Omental fat pad (tissue), 4 donors: Measurements from ENCODE around the gene TP63. TPM values are rescaled to one million over a fixed set of nuclear protein-coding genes. Genes with fewer than 3 reads are reported as not detected.
"Not testable (repeated sequence)": the region's sequence is repeated elsewhere in the genome, so short reads cannot be mapped to it uniquely, and the experiment has no call there.

Experiments used
- ATAC-seq: fragments of 150-250 bp; one replicate; pipeline ENCODE4 v1.9.1; 2016; ENCODE audit warnings: mild to moderate bottlenecking, moderate library complexity; ENCODE audit not compliant: low FRiP score
- DNase-seq: peaks from one replicate; pipeline ENCODE4 v3.0.0-alpha.2; 2019; ENCODE audit warnings: low spot score
- total RNA-seq, 4 donors: library from RNA; depleted of rRNA; stranded (reverse); fragments of >200 nt; gene quantifications; one replicate each; pipeline ENCODE4 v1.1.0, GENCODE V29; 2016
- TF ChIP-seq, protein P1 (sequence below), 3 donors: fragments of 450-650 bp; IDR thresholded peaks; one replicate each; pipeline ENCODE4 v1.5.1; 2016 to 2017; ENCODE audit warnings: antibody characterized with exemption in 3 of 3, mild to moderate bottlenecking in 3 of 3, moderate library complexity in 2 of 3

TP63 gene
- total RNA-seq, 4 donors from 2014 or later: 0.19 to 0.24 TPM; not detected in 2

GRCh38 chr3:189605717-189606116, 25.5 kb upstream of the TP63 start:
- ATAC-seq (no peak), DNase-seq (no peak)
- TF ChIP-seq, protein P1, sequence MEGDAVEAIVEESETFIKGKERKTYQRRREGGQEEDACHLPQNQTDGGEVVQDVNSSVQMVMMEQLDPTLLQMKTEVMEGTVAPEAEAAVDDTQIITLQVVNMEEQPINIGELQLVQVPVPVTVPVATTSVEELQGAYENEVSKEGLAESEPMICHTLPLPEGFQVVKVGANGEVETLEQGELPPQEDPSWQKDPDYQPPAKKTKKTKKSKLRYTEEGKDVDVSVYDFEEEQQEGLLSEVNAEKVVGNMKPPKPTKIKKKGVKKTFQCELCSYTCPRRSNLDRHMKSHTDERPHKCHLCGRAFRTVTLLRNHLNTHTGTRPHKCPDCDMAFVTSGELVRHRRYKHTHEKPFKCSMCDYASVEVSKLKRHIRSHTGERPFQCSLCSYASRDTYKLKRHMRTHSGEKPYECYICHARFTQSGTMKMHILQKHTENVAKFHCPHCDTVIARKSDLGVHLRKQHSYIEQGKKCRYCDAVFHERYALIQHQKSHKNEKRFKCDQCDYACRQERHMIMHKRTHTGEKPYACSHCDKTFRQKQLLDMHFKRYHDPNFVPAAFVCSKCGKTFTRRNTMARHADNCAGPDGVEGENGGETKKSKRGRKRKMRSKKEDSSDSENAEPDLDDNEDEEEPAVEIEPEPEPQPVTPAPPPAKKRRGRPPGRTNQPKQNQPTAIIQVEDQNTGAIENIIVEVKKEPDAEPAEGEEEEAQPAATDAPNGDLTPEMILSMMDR (IDR thresholded peaks at IDR 0.05): no peak

- DNase-seq (no peak), ATAC-seq (no peak)
- TF ChIP-seq, protein P1 (IDR thresholded peaks at IDR 0.05): no peak
Observed at GRCh38 chr3:189606774-189607173, 24.4 kb upstream of the TP63 start.

GRCh38 chr3:189612641-189613040, 18.5 kb upstream of the TP63 start:
- not testable (repeated sequence) for ATAC-seq, DNase-seq

GRCh38 chr3:189613122-189613521, 18.1 kb upstream of the TP63 start:
- no peak for DNase-seq
- TF ChIP-seq, protein P1 (IDR thresholded peaks at IDR 0.05): no peak
- ATAC-seq: no peak

GRCh38 chr3:189621948-189622603, 9.1 kb upstream of the TP63 start:
- TF ChIP-seq, protein P1 (IDR thresholded peaks at IDR 0.05): no peak
- ATAC-seq (peak; percentile 79), DNase-seq (peak; percentile 23)

DNA sequence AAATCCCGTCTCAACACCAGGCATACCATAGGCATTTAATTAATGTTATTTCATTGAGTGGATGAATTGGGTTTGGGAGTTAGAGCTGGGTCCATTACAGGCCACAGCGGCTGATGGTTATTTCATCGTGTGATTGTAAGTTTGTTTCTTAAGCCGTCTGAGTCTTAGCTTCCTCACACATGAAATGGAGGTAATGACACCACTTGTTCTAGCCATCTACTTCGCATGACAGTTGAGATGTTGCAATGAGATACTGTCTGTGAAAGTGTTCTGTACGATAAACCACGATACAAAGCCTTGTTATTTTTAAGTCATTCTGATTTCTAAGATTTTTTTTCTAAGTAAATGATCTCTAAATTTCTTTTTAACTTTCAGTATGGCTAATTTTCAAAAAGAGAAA, 8.6 kb upstream of the TP63 start:
- TF ChIP-seq, protein P1 (IDR thresholded peaks at IDR 0.05): no peak
- ATAC-seq: no peak
- no peak for DNase-seq

DNA sequence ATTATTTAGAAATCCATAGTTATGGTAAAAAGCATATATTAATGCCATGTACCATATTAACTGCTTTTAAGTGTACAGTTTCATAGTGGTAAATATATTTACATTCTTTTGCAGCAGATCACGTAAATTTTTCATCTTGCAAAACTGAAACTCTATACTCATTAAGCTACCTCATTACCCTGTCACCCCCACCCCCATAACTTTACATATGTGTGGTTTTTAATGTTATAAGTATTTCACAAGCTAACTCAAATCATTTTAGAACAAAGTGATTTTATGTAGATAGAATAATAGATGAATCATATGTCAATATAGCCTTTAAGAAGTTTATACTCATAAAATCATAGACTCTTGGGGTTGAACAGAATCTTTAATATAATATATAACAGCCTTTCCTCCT, 7.1 kb upstream of the TP63 start:
- DNase-seq (no peak), ATAC-seq (no peak)
- TF ChIP-seq, protein P1 (IDR thresholded peaks at IDR 0.05): no peak
